HG03469 (cell line): ENCODE measurements around the gene RALB.

Experiments
- ATAC-seq: cut with Tn5 transposase; IDR thresholded peaks from one replicate; pipeline ENCODE4 v1.9.1; 2021; ENCODE audit warnings: mild to moderate bottlenecking, moderate library complexity, moderate number of reproducible peaks; ENCODE audit not compliant: unreplicated experiment

RALB gene, protein sequence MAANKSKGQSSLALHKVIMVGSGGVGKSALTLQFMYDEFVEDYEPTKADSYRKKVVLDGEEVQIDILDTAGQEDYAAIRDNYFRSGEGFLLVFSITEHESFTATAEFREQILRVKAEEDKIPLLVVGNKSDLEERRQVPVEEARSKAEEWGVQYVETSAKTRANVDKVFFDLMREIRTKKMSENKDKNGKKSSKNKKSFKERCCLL

DNA sequence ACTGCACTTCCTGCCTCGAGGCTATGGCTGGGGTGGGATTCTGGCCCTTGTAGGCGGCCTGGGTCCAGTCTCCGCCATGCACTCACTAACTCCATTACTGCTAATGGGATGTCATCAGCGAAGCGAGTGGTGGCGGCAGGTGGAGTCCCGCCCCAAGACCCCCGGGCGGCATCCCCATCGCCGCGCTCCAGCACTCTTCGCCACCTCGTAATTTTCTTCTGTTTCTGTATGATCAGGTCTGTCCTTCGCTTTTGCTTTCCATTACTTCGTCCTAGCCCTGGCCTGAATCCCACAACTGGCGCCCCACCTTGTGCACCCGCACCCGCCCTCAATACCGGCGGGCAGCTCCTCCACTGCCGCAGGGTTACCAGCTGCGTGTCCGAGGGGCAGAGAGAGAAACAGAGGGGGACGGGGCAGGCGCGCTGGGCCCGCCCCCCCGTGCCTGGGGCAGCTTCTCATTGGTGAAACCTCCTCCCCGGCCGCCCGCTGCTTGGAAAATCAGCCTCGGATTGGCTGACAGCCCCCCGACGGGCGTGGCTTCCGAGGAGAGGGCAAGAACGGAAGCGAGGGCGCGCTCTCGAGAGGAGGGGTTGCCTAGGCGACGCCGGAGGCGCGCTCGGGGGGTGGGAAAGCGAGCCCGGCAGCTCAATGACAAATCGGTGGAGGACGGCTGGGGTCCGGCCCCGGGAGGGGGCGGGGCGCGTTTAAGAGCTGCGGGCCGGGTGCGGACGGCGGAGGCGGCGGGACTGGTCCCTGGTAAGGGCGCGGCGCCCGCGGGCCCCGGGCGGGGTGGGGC lies at the start of gene RALB:
RALB (plus strand) TSS at position 628 of the 796 bp plus-strand sequence. CDS start 25,813 bp downstream, outside the sequence.
- peak; percentile 84 for ATAC-seq

DNA sequence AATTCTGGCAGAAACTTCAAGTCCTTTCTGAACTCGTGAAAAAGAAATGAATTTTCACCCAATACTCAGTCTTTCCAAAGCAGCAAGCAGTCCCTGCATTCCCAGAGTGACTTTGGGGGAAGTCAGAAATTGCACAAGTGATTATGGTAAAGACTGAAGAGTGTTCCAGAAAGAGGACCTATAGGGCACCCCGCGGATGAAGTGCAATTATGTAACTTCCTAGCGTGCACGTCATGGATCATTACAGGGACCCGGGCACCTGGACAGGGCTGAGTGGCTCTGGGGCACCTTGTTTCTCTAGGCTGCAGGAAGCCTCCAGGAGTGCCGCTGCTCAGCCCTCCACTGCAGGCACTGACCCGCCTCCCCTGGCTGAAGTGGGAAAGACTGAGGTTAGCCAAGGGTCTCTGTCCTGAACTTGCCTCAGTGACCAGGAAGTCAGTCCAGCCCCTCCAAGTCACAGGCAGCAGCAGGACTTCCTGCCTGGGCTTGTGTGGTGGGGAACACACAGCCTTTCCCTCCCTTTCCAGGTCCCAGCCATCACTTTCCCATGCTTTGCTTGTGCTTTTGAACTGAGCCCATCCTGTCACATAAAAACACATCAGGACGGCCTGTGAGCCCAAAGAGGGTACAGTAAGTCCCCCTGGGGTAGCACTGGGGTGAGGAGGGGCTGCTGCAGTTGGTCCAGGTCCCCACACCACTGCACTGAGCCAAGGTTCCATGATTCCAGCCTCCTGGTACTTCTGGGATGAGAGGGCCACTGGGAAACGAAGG lies 49.2 kb upstream of the RALB start:
- no peak for ATAC-seq

DNA sequence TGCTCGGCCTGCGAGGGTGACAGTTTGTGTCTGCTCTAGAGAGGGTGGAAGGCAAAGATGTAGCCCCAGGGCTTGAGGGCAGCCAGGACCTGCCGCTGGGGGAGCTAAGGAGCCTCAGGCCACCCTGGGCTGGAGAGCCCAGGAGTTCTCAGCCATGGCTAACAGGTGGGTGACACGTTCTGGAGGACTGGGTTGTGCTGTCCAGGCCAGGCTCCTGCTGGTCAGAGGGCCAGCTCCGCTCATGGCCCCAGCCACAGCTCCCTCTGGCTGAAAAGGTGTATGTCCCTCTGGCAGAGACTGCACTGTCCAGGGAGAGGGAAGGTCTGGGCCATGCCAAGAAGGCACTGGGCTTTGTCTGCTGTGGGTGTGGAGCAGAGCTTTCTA lies 48.6 kb upstream of the RALB start:
- no peak for ATAC-seq

DNA sequence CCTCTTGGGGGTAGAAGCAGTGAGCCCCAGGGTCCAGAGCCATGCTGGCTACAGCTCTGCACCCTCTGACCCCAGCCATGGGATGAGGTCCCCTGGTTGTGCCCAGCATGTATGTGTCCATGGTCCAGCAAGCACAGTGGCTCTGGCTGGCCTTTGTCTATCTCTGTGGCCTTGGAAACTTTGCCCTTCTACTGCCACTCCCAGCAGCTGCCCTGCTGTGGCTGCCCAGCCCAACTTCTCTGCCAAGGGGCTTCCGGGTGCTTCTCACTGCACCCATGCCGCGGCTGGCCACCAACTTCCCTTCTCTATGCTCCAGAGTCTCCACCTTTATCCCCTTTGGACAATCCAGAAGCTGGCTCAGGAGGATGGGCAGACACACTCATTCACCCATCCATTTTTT lies 48.2 kb upstream of the RALB start:
- no peak for ATAC-seq

DNA sequence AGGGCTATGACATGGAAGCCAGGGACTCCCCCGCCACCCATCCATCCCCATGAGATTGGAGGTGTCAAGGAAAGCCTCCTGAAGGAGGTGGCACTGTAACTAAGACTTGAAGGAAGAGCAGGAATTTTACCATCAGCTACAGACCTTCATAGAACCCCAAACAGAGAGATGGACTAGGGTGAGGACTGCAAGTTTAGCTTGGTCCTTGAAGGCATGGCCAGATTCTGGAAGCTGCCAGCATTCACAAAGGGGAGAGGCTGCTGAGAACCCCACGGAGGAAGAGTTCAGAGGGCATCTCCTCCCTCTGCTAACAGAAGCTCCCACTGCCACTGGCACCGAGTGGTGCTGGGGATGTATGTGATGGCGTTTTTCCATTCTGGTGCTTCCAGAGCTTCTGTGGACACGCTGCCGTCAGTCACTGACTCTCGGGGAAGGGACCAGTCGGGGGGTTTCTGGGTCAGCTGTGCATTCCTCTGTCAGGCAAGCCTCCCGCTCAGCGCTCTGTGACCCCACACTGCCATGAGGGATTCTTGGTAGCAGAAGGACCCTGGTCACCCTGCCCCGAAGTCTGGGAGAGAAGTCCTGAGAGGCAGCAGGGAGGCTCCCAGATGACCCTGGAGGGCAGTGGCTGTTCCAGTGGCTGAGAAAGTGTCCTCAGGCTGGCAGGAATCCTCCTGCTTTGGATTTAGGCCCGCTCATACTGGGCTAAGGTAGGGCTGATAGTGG lies 47.5 kb upstream of the RALB start:
- no peak for ATAC-seq

DNA sequence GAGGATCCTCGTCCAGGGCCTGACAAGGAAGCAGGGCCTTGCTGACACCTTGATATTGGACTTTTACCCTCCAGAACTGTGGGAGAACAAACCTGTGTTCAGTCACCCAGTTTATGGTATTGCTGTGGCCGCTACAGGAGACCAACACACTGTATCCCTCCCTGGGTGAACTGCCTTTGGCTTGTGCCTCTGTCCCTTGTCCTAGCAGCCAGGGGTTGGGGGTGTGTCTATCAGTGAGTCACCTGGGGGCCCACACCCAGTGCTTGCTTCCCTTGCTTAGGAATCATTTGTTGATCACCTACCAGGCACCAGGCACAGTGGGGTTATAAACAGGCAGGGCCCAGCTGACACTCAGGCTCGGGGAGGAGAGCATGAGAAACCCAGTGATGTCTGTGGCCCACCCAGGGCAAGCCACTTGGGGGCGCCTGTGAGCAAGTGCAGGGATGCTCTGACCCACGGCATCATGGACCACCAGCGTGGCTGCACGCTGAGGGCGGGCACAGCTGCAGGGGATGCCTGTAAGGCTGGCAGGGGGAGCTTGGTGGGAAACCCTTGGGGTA lies 46.5 kb upstream of the RALB start:
- no peak for ATAC-seq

DNA sequence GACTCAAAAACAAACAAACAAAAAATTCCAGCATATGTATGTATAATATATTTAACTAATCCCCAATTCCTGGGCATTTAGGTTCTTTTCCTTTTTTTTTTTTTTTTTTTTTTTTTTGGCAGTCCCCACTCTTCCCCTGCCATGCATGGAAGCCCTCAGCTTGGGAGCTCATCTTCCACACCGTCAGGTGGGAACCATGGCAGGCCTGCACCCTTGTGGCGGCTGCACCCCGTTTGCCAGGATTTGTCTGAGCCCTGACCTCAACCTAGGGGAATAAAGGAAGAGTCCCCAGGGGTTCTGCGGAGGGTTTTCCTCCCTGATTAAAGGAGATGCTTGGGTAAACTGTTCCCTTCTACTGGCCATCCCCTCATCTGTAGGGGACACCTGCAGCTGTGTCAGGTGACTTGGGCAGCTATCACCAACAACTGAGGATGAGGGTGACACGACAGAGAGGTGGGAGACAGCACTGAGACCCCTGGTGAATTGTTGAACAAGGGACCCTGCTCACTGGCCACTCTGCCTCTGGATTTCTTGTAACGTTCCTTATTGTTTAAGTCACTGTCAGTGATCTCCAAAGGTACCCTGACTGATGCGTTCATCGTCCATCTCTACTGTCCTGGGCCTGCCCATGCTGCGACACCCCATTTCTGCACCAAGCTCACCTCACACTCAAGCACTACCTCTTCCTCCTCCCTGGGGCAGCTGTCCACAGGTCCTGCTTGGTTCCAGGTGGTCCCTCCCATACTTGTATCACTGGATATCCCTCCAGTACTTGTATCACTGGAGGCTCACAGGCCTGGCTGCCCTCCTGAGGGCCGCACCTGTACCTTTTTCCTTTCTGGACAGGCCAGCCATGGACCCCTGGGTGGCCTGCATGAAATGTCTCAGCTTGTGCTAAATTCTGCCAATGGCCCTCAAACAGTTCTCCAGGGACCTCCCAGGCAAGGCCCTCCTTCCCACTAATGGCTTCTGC lies 44.0 kb upstream of the RALB start:
- no peak for ATAC-seq

DNA sequence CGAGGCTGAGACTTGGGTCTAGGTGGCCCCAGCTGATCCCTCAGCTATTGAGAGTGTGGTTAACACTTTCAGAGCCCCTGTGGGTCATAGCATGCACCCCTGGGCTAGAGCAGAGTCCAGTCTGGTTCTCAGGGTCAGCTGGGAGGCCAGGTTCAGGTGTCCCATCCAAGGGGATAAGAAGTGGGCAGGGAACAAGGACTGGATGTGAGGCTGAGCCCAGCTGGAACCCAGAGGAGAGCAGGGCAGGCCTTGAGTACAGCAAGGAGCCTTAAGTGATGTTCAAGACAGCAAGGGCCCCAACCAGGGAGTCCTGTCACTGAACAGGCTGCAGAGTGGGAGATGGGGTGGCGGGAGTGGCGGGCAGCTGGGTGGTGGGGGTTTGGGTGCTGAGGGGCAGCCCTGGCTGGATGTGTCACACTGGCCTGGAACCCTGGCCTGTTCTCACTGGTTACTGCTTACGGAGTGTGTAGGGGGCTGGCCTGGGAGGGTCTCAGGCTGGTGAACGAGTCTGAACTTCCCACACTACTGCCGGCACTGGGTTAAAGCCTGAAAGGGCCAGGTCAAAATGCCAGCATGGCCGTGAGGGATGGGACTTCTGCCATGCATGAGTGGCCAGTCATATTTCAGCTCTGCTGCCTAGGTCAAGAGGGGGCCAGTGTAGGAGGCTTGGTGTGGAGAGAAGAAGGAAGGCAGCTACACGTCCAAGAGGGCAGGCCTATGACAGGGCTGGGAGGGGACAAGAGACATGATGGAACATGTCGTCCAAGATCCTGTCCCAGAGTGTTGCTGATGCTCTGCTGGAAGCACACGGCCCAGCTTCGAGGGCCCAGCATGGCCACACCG lies 43.0 kb upstream of the RALB start:
- no peak for ATAC-seq

DNA sequence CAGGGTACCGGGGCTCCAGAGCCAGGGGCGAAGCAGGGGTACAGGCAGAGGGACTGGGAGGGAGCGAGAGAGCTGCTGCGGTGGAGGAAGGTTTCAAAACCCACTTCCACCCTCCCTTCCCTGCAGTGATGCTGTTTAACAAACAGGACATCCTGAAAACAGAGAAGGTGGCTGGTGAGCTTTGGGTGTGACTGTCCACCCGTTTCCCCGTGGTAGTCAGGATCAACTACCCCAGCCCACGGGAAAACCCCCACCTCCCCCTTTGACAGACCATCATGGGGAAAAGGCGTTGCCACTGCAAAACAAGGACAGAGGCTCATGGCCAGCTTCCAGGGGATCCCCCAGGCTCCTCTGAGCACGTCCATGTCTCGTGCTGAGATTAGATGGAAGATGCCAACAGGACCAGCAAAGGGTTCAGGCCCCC lies 42.4 kb upstream of the RALB start:
- no peak for ATAC-seq

DNA sequence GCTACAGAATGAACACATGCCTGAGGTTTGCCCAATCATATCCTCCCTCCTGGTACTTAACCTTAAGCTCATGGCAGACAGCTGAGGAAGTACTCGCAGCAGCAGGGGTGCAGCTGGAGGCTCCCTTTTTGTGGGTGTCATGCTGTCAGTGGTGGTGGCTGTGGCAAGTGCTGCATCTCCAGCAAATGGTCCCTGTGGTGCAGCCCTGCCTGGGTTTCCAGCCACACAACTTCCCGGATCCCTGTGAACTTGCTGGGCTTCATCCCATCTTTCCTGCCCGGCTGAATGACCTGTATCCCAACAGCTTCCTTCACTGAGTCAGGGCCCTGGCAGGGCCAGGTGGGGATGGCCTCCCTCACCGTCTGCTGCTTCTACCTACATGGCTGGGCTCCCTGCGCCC lies 34.5 kb upstream of the RALB start:
- no peak for ATAC-seq

DNA sequence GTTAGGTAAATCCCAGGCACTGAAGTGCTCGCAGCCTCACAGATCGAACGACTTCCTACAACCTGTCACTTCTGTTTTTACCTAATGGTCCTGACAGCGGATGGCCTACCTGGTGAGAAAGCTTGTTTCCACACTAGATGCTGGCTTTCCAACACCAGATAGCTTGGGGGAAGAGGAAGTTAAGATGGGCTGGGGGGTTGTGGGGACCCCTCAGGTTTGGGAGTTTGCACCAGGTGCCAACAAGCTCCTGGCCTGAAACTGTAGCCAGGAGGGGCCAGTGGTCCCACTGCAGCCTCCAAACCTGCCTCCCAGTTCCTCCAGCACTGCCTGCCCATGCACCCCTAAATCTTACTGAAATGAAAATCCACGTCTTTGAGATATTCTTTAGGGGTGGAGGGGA lies 33.4 kb upstream of the RALB start:
- ATAC-seq = no peak

DNA sequence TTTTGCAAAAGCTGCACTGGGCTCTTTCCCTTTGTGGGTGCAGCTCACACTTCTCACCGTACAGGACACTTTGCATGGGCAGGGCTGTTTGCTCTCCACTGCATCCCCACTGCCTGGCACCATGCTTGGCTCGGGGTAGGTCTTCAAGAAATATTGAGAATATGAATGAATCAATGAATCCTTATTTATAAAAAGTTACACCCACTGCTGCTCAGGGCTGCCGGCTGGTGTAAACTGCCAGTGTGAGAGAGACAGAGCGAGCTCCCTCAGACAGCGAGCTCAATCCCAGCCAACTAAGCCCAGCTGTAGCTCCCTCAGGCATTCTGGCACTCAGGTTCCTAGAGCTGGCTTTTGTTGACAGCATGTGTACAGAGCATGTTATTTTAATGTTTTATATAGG lies 32.9 kb upstream of the RALB start:
- ATAC-seq = no peak

DNA sequence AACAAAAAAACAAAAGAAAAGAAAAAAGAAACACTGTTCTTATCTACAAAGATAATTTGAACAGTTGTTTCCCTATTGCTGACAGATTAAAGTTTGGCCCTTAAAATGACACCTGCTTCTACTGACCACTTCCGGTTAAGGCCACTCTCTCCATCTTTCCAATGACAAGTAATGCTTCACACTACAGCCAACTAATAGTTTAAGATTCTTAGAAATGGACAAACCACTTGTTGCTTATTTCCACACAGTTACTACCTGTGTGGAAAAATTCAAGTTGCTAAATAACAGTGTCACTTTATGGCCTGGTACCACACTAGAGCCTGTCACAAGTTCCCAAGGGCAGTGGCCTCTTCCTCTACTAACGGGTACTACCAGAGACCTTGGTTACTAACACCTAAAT lies 31.9 kb upstream of the RALB start:
- ATAC-seq = no peak

DNA sequence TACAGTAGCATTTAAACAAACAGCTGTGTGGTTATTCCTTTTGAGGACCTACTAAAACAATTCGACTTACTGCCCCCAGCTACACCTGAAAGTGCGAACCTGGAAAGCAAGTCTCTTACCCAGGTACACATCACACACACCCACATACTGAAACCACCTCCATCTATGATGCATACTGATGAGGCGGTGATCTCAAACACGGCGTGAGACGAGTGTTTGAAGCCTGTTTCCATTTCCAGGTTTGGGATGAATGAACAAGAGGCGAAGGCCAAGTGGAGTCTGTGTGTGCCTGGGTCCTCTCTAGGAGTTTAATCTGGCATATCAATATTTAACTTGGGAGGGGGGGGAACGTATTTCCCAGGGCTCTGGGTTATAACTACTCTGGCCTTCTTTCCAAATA lies 31.0 kb upstream of the RALB start:
- no peak for ATAC-seq

DNA sequence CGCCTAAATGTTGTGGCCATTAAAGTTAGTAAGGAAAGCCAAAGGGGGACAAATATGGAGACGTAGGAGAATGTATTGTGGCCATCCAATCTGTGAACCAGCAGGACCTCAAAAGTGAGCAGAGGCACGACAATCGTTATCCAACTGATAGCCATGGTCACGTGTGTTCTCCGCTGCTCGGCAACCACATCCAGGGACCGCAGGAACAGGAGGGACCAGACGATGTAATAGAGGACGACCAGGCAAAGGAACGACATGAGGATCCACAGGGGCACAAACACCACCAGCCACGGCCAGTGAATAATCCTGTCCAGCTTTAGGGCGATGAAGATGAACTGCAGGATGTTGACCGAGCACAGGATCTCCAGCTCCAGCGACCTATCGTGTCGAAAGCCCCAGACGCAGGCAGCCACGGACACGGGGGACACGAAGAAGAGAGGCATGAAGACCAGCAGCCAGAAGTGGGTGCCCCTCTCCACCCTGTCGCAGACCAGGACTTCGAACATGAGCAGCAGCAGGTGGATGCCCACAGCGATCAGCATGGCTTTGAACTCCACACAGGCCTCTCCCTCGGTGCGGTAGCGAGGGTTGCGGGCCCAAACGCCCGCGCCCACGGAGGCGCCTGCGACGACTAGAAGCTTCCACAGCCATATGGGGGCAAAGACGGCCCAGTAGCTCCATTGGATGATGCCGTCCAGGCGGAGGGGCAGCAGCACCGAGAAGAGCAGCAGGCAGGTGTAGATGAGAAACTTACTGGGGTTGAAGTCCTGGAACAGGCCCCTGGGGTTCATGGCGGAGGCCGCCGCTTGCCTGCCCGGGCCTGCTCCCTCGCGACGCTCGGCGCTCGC lies 30.2 kb upstream of the RALB start:
- no peak for ATAC-seq

DNA sequence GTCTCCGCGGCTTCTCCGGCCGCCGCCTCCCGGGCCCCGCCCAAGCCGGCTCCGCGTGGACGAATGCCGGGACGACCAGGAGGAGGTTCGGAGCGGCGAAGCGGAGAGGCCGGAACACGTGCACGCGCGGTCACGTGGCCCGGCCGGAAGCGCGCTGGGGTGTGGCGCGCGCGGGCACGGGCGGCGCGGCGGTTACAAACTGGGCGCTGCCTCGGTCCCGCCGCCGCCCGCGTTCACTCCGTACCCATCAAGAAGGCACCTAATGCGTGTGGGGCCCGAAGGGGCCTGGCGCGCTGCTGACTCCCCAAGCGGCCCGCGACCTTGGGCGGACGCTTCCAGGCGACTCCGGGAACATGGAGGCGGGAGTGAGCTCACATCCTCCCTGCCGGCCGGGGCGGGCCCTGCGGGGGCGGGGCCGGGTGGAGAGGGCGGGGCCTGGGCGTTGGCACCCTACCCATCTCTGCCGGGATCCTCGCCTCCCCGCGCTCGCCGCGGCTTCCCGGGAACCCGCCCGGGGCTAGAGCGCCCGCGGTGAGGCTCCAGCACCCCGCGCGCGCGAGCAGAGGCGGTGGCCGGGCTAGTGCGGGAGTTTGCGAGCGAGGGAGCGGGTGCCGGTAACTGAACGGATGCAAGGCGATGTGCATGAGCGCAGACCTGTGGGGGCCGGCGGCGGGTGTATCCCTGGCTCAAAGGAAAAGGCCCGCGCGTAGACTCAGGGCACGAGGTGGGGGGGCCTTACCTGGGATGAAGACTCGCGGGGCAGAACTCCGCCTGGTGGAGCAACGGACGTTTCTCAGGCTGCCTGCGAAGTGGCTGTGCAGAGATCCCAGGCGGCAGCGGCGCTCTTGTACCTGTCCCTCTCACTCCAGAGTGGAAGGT lies 29.4 kb upstream of the RALB start, which contains the start of gene TMEM185B:
TMEM185B (minus strand) TSS at position 367 of the 879 bp plus-strand sequence. CDS start 424 bp downstream, outside the sequence.
- ATAC-seq = peak; percentile 70

DNA sequence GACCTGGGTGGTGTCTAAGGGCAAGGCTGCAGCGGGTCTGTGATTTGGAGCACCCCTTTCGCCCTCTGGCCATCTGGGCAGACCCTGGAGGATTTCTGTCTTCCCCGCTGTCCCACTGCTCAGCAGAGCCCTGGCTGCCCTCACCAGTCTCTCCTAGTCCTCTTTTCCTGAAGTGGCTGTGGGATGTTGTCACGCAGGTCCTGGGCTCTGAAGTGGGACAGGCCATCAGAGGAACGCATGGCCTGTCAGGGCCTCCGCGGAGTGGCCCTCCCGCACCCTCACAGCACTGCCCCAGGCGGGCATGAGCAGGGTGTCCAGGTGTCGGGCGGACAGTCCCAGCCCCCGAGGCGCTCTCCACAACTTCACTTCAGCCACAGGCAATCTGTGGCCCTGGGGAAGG lies 28.4 kb upstream of the RALB start:
- no peak for ATAC-seq
